H1 (cell line): Measurements from ENCODE around the gene AP5S1. TPM values are rescaled to one million over a fixed set of nuclear protein-coding genes. Genes with fewer than 3 reads are reported as not detected.

Experiments used
- CTCF ChIA-PET: fragments of 300-600 bp; sonication (Branson Sonifier 250); formaldehyde crosslinking; loops from one replicate; lab custom pipeline; 2021; ENCODE audit not compliant: partially characterized antibody; lab: Charles Lee
- POLR2A ChIA-PET: fragments of 300-600 bp; sonication (Branson Sonifier 250); formaldehyde crosslinking; loops from one replicate; lab custom pipeline; 2021; ENCODE audit warnings: inconsistent platforms; ENCODE audit not compliant: partially characterized antibody; lab: Charles Lee
- DNase-seq, 2 experiments: peaks; one replicate each; pipeline versions ENCODE4 v3.0.0 to v3.0.0-alpha.2; 2010 to 2022; ENCODE audit warnings: low spot score in 2 of 2, low read depth in 1 of 2, mixed read lengths in 1 of 2
- FAIRE-seq: peaks from 2 replicates; lab custom pipeline; 2011; peaks lifted over from hg19 to GRCh38; lab: Jason Lieb, UNC
- H2AFZ ChIP-seq: 2 replicates; pipeline ENCODE4 v1.8.1; 2012; ENCODE audit warnings: low read length, inconsistent platforms
- H2AK5ac ChIP-seq: 2 replicates; pipeline ENCODE4 v1.6.1; 2013; ENCODE audit warnings: low read depth, low read length
- H2BK120ac ChIP-seq: replicated peaks from 2 replicates; pipeline ENCODE3; 2013; ENCODE audit warnings: low read depth, low read length, inconsistent platforms
- H2BK12ac ChIP-seq: 2 replicates; pipeline ENCODE4 v1.6.1; 2013; ENCODE audit warnings: low read depth, low read length
- H2BK15ac ChIP-seq: 2 replicates; pipeline ENCODE4 v1.6.1; 2013; ENCODE audit warnings: low read length
- H2BK20ac ChIP-seq: 2 replicates; pipeline ENCODE4 v1.6.1; 2013; ENCODE audit warnings: low read length
- H2BK5ac ChIP-seq: 2 replicates; pipeline ENCODE4 v1.6.1; 2013; ENCODE audit warnings: low read depth, low read length
- H3K14ac ChIP-seq: 2 replicates; pipeline ENCODE4 v1.6.1; 2013; ENCODE audit warnings: inconsistent platforms; ENCODE audit not compliant: insufficient read length
- H3K18ac ChIP-seq: 2 replicates; pipeline ENCODE4 v1.6.1; 2013; ENCODE audit warnings: low read length; ENCODE audit errors: extremely low read depth
- H3K23ac ChIP-seq: 2 replicates; pipeline ENCODE4 v1.6.1; 2013; ENCODE audit warnings: inconsistent platforms; ENCODE audit not compliant: insufficient read length
- H3K23me2 ChIP-seq: 2 replicates; pipeline ENCODE4 v1.6.1; 2013; ENCODE audit warnings: low read depth, low read length
- H3K27ac ChIP-seq: 2 replicates; pipeline ENCODE4 v1.6.1; 2011; ENCODE audit warnings: low read depth, low read length, inconsistent platforms
- H3K27me3 ChIP-seq, 4 experiments: replicated peaks in 1 of 4; 1 replicate in 1 of 4; 2 replicates in 3 of 4; pipeline versions ENCODE4 v1.6.1 to v1.8.1; 2011 to 2013; ENCODE audit warnings: low read length in 3 of 4, mild to moderate bottlenecking in 3 of 4, inconsistent platforms in 2 of 4, mixed read lengths in 2 of 4, moderate library complexity in 1 of 4; ENCODE audit not compliant: control insufficient read depth in 3 of 4, insufficient read depth in 3 of 4; ENCODE audit errors: extremely low read depth in 1 of 4
- H3K36me3 ChIP-seq, 4 experiments: 2 replicates each; pipeline versions ENCODE4 v1.6.1 to v1.8.1; 2011 to 2013; ENCODE audit warnings: mild to moderate bottlenecking in 4 of 4, low read length in 3 of 4, moderate library complexity in 2 of 4, control low read depth in 1 of 4, inconsistent platforms in 1 of 4; ENCODE audit not compliant: insufficient read depth in 4 of 4, control insufficient read depth in 2 of 4
- H3K4ac ChIP-seq: replicated peaks from 2 replicates; pipeline ENCODE3; 2013; ENCODE audit warnings: low read length, low read depth, mixed read lengths, inconsistent platforms; ENCODE audit not compliant: insufficient read length
- H3K4me1 ChIP-seq, 4 experiments: replicated peaks in 1 of 4; 1 replicate in 1 of 4; 2 replicates in 3 of 4; pipeline versions ENCODE4 v1.6.1 to v1.8.1; 2011 to 2013; ENCODE audit warnings: low read length in 3 of 4, inconsistent platforms in 2 of 4, mixed read lengths in 1 of 4; ENCODE audit not compliant: insufficient read depth in 4 of 4, control insufficient read depth in 3 of 4
- H3K4me2 ChIP-seq, 2 experiments: 2 replicates each; pipeline versions ENCODE4 v1.6.1 to v1.8.1; 2011 to 2013; ENCODE audit warnings: low read depth in 2 of 2, low read length in 2 of 2, control low read depth in 1 of 2, inconsistent platforms in 1 of 2, mild to moderate bottlenecking in 1 of 2; ENCODE audit not compliant: insufficient read depth in 1 of 2
- H3K4me3 ChIP-seq, 4 experiments: fragments of 200-600, 300-600 bp in 1 of 4; sonication (generic), shearing (Covaris generic), sonication (Bioruptor Twin) in 1 of 4; 2 replicates each; pipeline versions ENCODE4 v1.5.1 to v1.8.1; 2011 to 2016; ENCODE audit warnings: low read length in 4 of 4, low read depth in 3 of 4, control low read depth in 2 of 4, inconsistent platforms in 2 of 4, mild to moderate bottlenecking in 2 of 4, mixed read lengths in 1 of 4, moderate library complexity in 1 of 4; ENCODE audit not compliant: insufficient read depth in 2 of 4; ENCODE audit errors: extremely low read depth in 1 of 4
- H3K56ac ChIP-seq: replicated peaks from 2 replicates; pipeline ENCODE3; 2013; ENCODE audit warnings: low read depth, mild to moderate bottlenecking, mixed read lengths, low read length, inconsistent platforms; ENCODE audit not compliant: insufficient read length
- H3K79me1 ChIP-seq: 2 replicates; pipeline ENCODE4 v1.6.1; 2013; ENCODE audit warnings: low read depth, low read length, control low read depth
- H3K79me2 ChIP-seq, 2 experiments: 2 replicates each; pipeline versions ENCODE4 v1.6.1 to v1.8.1; 2012 to 2013; ENCODE audit warnings: low read length in 2 of 2, mild to moderate bottlenecking in 2 of 2, inconsistent platforms in 1 of 2; ENCODE audit not compliant: insufficient read depth in 2 of 2, control insufficient read depth in 1 of 2
- H3K9ac ChIP-seq, 4 experiments: replicated peaks in 1 of 4; 1 replicate in 1 of 4; 2 replicates in 3 of 4; pipeline versions ENCODE4 v1.6.1 to v1.8.1; 2011 to 2013; ENCODE audit warnings: low read depth in 3 of 4, low read length in 3 of 4, control low read depth in 2 of 4, mild to moderate bottlenecking in 2 of 4, moderate library complexity in 2 of 4, inconsistent platforms in 1 of 4; ENCODE audit errors: extremely low read depth in 1 of 4
- H3K9me3 ChIP-seq, 2 experiments: 2 replicates each; pipeline versions ENCODE4 v1.6.1 to v1.8.1; 2012 to 2013; ENCODE audit warnings: mild to moderate bottlenecking in 2 of 2, moderate library complexity in 2 of 2, control low read depth in 1 of 2, inconsistent platforms in 1 of 2, low read depth in 1 of 2, low read length in 1 of 2, mixed read lengths in 1 of 2; ENCODE audit not compliant: insufficient read depth in 2 of 2
- H4K20me1 ChIP-seq, 2 experiments: replicated peaks in 1 of 2; 2 replicates each; pipeline versions ENCODE3 to v1.8.1; 2011 to 2013; ENCODE audit warnings: inconsistent platforms in 2 of 2, low read length in 2 of 2, mild to moderate bottlenecking in 1 of 2; ENCODE audit not compliant: insufficient read depth in 2 of 2, control insufficient read depth in 1 of 2
- H4K5ac ChIP-seq: 2 replicates; pipeline ENCODE4 v1.6.1; 2013; ENCODE audit warnings: low read length, low read depth, mixed read lengths, inconsistent platforms; ENCODE audit not compliant: insufficient read length
- H4K8ac ChIP-seq: 2 replicates; pipeline ENCODE4 v1.8.0; 2013; ENCODE audit warnings: mild to moderate bottlenecking, moderate library complexity, low read length, inconsistent platforms; ENCODE audit not compliant: insufficient read depth; ENCODE audit errors: extremely low read depth
- H4K91ac ChIP-seq: replicated peaks from 2 replicates; pipeline ENCODE3; 2013; ENCODE audit warnings: low read length, mixed read lengths, inconsistent platforms; ENCODE audit not compliant: insufficient read length
- CBX5 ChIP-seq: fragments of 300-800, 300-1000 bp; sonication (generic); IDR thresholded peaks from 2 replicates; pipeline ENCODE4 v1.7.1; 2016; ENCODE audit warnings: antibody characterized with exemption, low read length, low read depth
- E2F6 ChIP-seq: IDR thresholded peaks from 2 replicates; pipeline ENCODE4 v1.6.1; 2012; ENCODE audit warnings: inconsistent platforms
- EZH2 ChIP-seq: fragments of 200-600 bp; sonication (generic); IDR thresholded peaks from 2 replicates; pipeline ENCODE4 v1.7.1; 2012; ENCODE audit warnings: low read depth, mild to moderate bottlenecking, moderate library complexity, low read length, inconsistent platforms; ENCODE audit not compliant: severe bottlenecking
- HDAC2 ChIP-seq, 2 experiments: fragments of 300-600 bp in 1 of 2; sonication (generic) in 1 of 2; IDR thresholded peaks; 2 replicates each; pipeline ENCODE4 v1.6.1; 2011 to 2012; ENCODE audit warnings: low read depth in 2 of 2, low read length in 2 of 2, mild to moderate bottlenecking in 2 of 2, moderate library complexity in 2 of 2, borderline replicate concordance in 1 of 2, inconsistent platforms in 1 of 2
- KDM1A ChIP-seq: fragments of 200-600, 300-600 bp; sonication (generic); IDR thresholded peaks from 2 replicates; pipeline ENCODE4 v1.7.1; 2016; ENCODE audit warnings: mild to moderate bottlenecking, low read length, borderline replicate concordance
- RFX5 ChIP-seq: IDR thresholded peaks from 2 replicates; pipeline ENCODE4 v1.6.1; 2011; ENCODE audit warnings: low read depth, low read length, improper control_type of control experiment, borderline replicate concordance
- SIN3A ChIP-seq, 2 experiments: IDR thresholded peaks in 1 of 2; conservative IDR thresholded peaks in 1 of 2; 2 replicates each; pipeline ENCODE4 v1.6.1; 2011 to 2012; ENCODE audit warnings: low read length in 2 of 2, improper control_type of control experiment in 1 of 2, low read depth in 1 of 2, mild to moderate bottlenecking in 1 of 2
- SIX5 ChIP-seq: IDR thresholded peaks from 2 replicates; pipeline ENCODE4 v1.6.1; 2011; ENCODE audit warnings: mild to moderate bottlenecking, low read depth, low read length
- SP4 ChIP-seq: IDR thresholded peaks from 2 replicates; pipeline ENCODE4 v1.6.1; 2012; ENCODE audit warnings: low read length, inconsistent platforms
- ZNF274 ChIP-seq: IDR thresholded peaks from 2 replicates; pipeline ENCODE4 v1.7.0; 2012; ENCODE audit warnings: low read length, borderline replicate concordance; ENCODE audit errors: extremely low read depth
- whole genome bisulfite sequencing, 2 experiments: shearing (Covaris generic) in 1 of 2; methylation state at CpG; one replicate each; pipeline versions ENCODE4 v1.1.6 to v1.1.7; 2013 to 2015; ENCODE audit warnings: low lambda C conversion rate in 2 of 2, mixed read lengths in 2 of 2, inconsistent platforms in 1 of 2, low coverage in 1 of 2, missing lambda C conversion rate in 1 of 2; ENCODE audit not compliant: insufficient replicate concordance in 2 of 2, insufficient coverage in 1 of 2, insufficient read length in 1 of 2; ENCODE audit errors: extremely low coverage in 1 of 2, missing lambda C conversion rate in 1 of 2; 5-methylcytosine and 5-hydroxymethylcytosine counted together
- polyA plus RNA-seq, 7 experiments: library from polyadenylated mRNA; depleted of rRNA in 3 of 7; stranded (reverse) in 5 of 7; unstranded in 2 of 7; fragments of >200 nt in 5 of 7; fragments of 200-250 nt in 2 of 7; gene quantifications; 1 replicate in 5 of 7; 2 replicates in 1 of 7; 4 replicates in 1 of 7; pipeline versions ENCODE4 v1.2.1 to v1.2.3, GENCODE V29; 2011 to 2013; ENCODE audit warnings: missing spikeins in 2 of 7, mixed read lengths in 2 of 7
- total RNA-seq: library from RNA; stranded (reverse); fragmentation: NEBNext Ultra II Directional; extraction: Animal tissue kit (Norgen Biotek cat#: 25700); gene quantifications from 2 replicates; pipeline ENCODE4 v1.2.1, GENCODE V29; 2021

AP5S1 gene
- total and polyA plus RNA-seq, 2 of the 8 experiments (the other 6 are each of a cell fraction or from before 2014, with no cell fraction given), result 3.3 to 3.7 TPM

GRCh38 chr20:3864518-3864917, 44.2 kb downstream of the AP5S1 start:
- ChIA-PET CTCF (interaction anchor here (1.0 to 7.0 kb wide), 3 partner anchors 9 to 41 kb away, joined by 3 to 55 read pairs (median 4); no protein-coding TSS in a partner anchor), POLR2A (interaction anchor here (1.4 to 5.6 kb wide), 2 partner anchors 10 to 13 kb away, joined by 3 to 34 read pairs; no protein-coding TSS in a partner anchor)
- Histone ChIP-seq H3K4ac (no peak overlapping the region), H3K4me2 (no peak overlapping the region), H3K23ac (no peak overlapping the region), H2BK12ac (no peak overlapping the region), H3K18ac (no peak overlapping the region), H3K14ac (no peak overlapping the region), H4K91ac (no peak overlapping the region), H4K5ac (no peak overlapping the region), H4K8ac (no peak overlapping the region), H4K20me1 (peaks cover 0 to 9% of the 10 kb centered on the region in 2 experiments), H2BK20ac (no peak overlapping the region), H3K9ac (no peak overlapping the region), H3K4me1 (no peaks in the 10 kb centered on the region), H3K9me3 (no peaks in the 10 kb centered on the region; a peak in 1 of 4 replicates), H2BK15ac (no peak overlapping the region), H2BK5ac (no peak overlapping the region), H3K27ac (no peak overlapping the region), H2AFZ (no peak overlapping the region), H2BK120ac (no peak overlapping the region), H3K79me2 (no peaks in the 10 kb centered on the region), H3K79me1 (no peaks in the 10 kb centered on the region), H3K36me3 (peaks cover 11 to 46% (median 36%) of the 10 kb centered on the region in 4 experiments; a peak in 7 of 8 replicates), H3K56ac (no peak overlapping the region), H3K4me3 (no peak overlapping the region), H3K27me3 (no peaks in the 10 kb centered on the region), H3K23me2 (no peaks in the 10 kb centered on the region), H2AK5ac (no peak overlapping the region)
- FAIRE-seq (no peak), DNase-seq (no peak)
- TF ChIP-seq EZH2, result no peak
- no peak for TF ChIP-seq RFX5
- no peak for TF ChIP-seq SIN3A (conservative IDR thresholded peaks at IDR 0.05 in 1 of 2, IDR thresholded peaks at IDR 0.05 in 1 of 2; ENCODE audit: low read depth in 1 of 2, low read length in 2 of 2)
- no peak for TF ChIP-seq HDAC2 (IDR thresholded peaks at IDR 0.05; ENCODE audit: borderline replicate concordance in 1 of 2, low read depth in 2 of 2, low read length in 2 of 2)
- no peak for TF ChIP-seq KDM1A
- TF ChIP-seq SP4, result no peak
- no peak for TF ChIP-seq CBX5
- no peak for TF ChIP-seq ZNF274
- TF ChIP-seq E2F6, result no peak
- TF ChIP-seq SIX5, result no peak
- WGBS, 2 experiments, result 76% methylated on average over 5 of the region's 5 CpGs; no CpG with 5 or more reads in 1 of the 2 experiments
